ENCODE measurements around the gene GPR37L1.

Gene GPR37L1

GRCh38 chr1:202181586-202181985 is 58.9 kb downstream of the GPR37L1 start:
- Histone ChIP-seq H3K4me2 (ENCODE audit: low read depth, low read length, poor library complexity, severe bottlenecking) (no peak overlapping the region), H3K9me2 (replicated peaks; ENCODE audit: insufficient read depth, low read length) (no peaks in the 10 kb centered on the region), H3K9me3 (ENCODE audit: insufficient read depth, low read length) (no peaks in the 10 kb centered on the region), H3K27me3 (ENCODE audit: low read length) (no peaks in the 10 kb centered on the region), H3K4me3 (ENCODE audit: insufficient read depth, low read length, poor library complexity, severe bottlenecking) (no peak overlapping the region), H3K79me2 (ENCODE audit: insufficient read depth, low read length) (no peaks in the 10 kb centered on the region), H3K27ac (ENCODE audit: low read depth, low read length) (no peak overlapping the region), H2AFZ (ENCODE audit: low read depth, low read length, severe bottlenecking) (no peak overlapping the region), H3K9ac (ENCODE audit: low read length) (no peak overlapping the region), H4K20me1 (ENCODE audit: low read depth, low read length) (no peaks in the 10 kb centered on the region), H3F3A (ENCODE audit: insufficient read depth) (no peaks in the 10 kb centered on the region), H3K36me3 (ENCODE audit: low read length) (no peaks in the 10 kb centered on the region)
- TF ChIP-seq CTCF (IDR thresholded peaks at IDR 0.05; ENCODE audit: insufficient read depth, low read length, poor library complexity, severe bottlenecking) (no peak), EZH2phosphoT487 (conservative IDR thresholded peaks at IDR 0.05; ENCODE audit: low read length) (no peak)

- Histone ChIP-seq H3K27ac (ENCODE audit: low read depth, low read length) (no peak overlapping the region), H3K9me3 (ENCODE audit: insufficient read depth, low read length) (no peaks in the 10 kb centered on the region), H3K4me3 (ENCODE audit: insufficient read depth, low read length, poor library complexity, severe bottlenecking) (no peak overlapping the region), H3K27me3 (ENCODE audit: low read length) (no peaks in the 10 kb centered on the region), H3K9me2 (replicated peaks; ENCODE audit: insufficient read depth, low read length) (no peaks in the 10 kb centered on the region), H3K79me2 (ENCODE audit: insufficient read depth, low read length) (no peaks in the 10 kb centered on the region), H3F3A (ENCODE audit: insufficient read depth) (no peaks in the 10 kb centered on the region), H3K4me2 (ENCODE audit: low read depth, low read length, poor library complexity, severe bottlenecking) (no peak overlapping the region), H3K9ac (ENCODE audit: low read length) (no peak overlapping the region), H4K20me1 (ENCODE audit: low read depth, low read length) (no peaks in the 10 kb centered on the region), H3K36me3 (ENCODE audit: low read length) (no peaks in the 10 kb centered on the region), H2AFZ (ENCODE audit: low read depth, low read length, severe bottlenecking) (no peak overlapping the region)
- TF ChIP-seq EZH2phosphoT487 (conservative IDR thresholded peaks at IDR 0.05; ENCODE audit: low read length) (no peak), CTCF (IDR thresholded peaks at IDR 0.05; ENCODE audit: insufficient read depth, low read length, poor library complexity, severe bottlenecking) (no peak)
Measured at GRCh38 chr1:202182040-202182877, 59.5 kb downstream of the GPR37L1 start.

Measured in SU-DHL-6 (cell line).